ENCODE measurements around the gene DBP. TPM values are rescaled to one million over a fixed set of nuclear protein-coding genes. Genes with fewer than 3 reads are reported as not detected.
A peak's percentile ranks its signal among the peaks of the same experiment; 100 is the strongest.

The DBP gene
- total and polyA plus RNA-seq, 2 of the 13 experiments (the other 11 are each of a cell fraction or from before 2014, with no cell fraction given) = 1.7 to 5.8 TPM

GRCh38 chr19:48624067-48624594 is 13.0 kb downstream of the DBP start (continued):
- no peak for TF ChIP-seq ZNF207 (IDR thresholded peaks at IDR 0.05; ENCODE audit: borderline replicate concordance)
- no peak for TF ChIP-seq CENPT (CRISPR knock-in tag; IDR thresholded peaks at IDR 0.05; ENCODE audit: low read depth)
- no peak for TF ChIP-seq EZH2 (conservative IDR thresholded peaks at IDR 0.05; ENCODE audit: low read depth, low read length)
- TF ChIP-seq MAFF (IDR thresholded peaks at IDR 0.05; ENCODE audit: low read depth, low read length) = no peak
- no peak for TF ChIP-seq ZNF33A (CRISPR knock-in tag; IDR thresholded peaks at IDR 0.05; ENCODE audit: borderline replicate concordance)
- no peak for TF ChIP-seq ZSCAN29 (CRISPR knock-in tag; conservative IDR thresholded peaks at IDR 0.05)
- no peak for TF ChIP-seq ZNF619 (CRISPR knock-in tag; IDR thresholded peaks at IDR 0.05)
- TF ChIP-seq FOXP4 (CRISPR knock-in tag; IDR thresholded peaks at IDR 0.05) = no peak
- no peak for TF ChIP-seq GTF2F1 (IDR thresholded peaks at IDR 0.05; ENCODE audit: low read length)
- no peak for TF ChIP-seq ADNP (CRISPR knock-in tag; IDR thresholded peaks at IDR 0.05)
- TF ChIP-seq ZNF431 (CRISPR knock-in tag; IDR thresholded peaks at IDR 0.05; ENCODE audit: borderline replicate concordance, low read depth) = no peak
- TF ChIP-seq GPBP1L1 (CRISPR knock-in tag; IDR thresholded peaks at IDR 0.05) = no peak
- no peak for TF ChIP-seq FOXK1 (CRISPR knock-in tag; IDR thresholded peaks at IDR 0.05; ENCODE audit: borderline replicate concordance, low read depth)
- no peak for TF ChIP-seq FOXK2 (IDR thresholded peaks at IDR 0.05)
- TF ChIP-seq SNAPC4 (CRISPR knock-in tag; IDR thresholded peaks at IDR 0.05) = no peak
- peak; percentile 34 for TF ChIP-seq HNRNPLL (IDR thresholded peaks at IDR 0.05; ENCODE audit: low read depth, low read length, poor library complexity, severe bottlenecking)
- TF ChIP-seq SIN3B (IDR thresholded peaks at IDR 0.05; ENCODE audit: low read length) = no peak
- no peak for TF ChIP-seq NFKB2 (CRISPR knock-in tag; IDR thresholded peaks at IDR 0.05; ENCODE audit: borderline replicate concordance)
- no peak for TF ChIP-seq MXD4 (CRISPR knock-in tag; IDR thresholded peaks at IDR 0.05)
- no peak for TF ChIP-seq THAP9 (CRISPR knock-in tag; IDR thresholded peaks at IDR 0.05; ENCODE audit: borderline replicate concordance)

All from HepG2 (cell line).